Body of pancreas (tissue), 4 donors: Measurements from ENCODE around the gene CERS4. TPM values are rescaled to one million over a fixed set of nuclear protein-coding genes. Genes with fewer than 3 reads are reported as not detected.
"Not testable (repeated sequence)": the region's sequence is repeated elsewhere in the genome, so short reads cannot be mapped to it uniquely, and the experiment has no call there.

ENCODE experiments used
- ATAC-seq: fragments of 150-250 bp; one replicate; pipeline ENCODE4 v1.9.1; 2016
- DNase-seq, 4 donors: peaks; one replicate each; pipeline ENCODE4 v3.0.0-alpha.2; 2019
- H3K27ac ChIP-seq, 4 donors: fragments of 200-600 bp; sonication (generic); 1 replicate in 3 of 4; 2 replicates in 1 of 4; pipeline versions ENCODE4 v1.5.1 to v1.6.1; 2016 to 2019; ENCODE audit warnings: mild to moderate bottlenecking in 1 of 4, mixed read lengths in 1 of 4, moderate library complexity in 1 of 4
- H3K27me3 ChIP-seq, 2 donors: fragments of 200-600 bp; sonication (generic); one replicate each; pipeline ENCODE4 v1.6.0; 2016; ENCODE audit warnings: mild to moderate bottlenecking in 1 of 2
- H3K36me3 ChIP-seq, 2 donors: fragments of 200-600 bp; sonication (generic); replicated peaks in 1 of 2; 2 replicates each; pipeline ENCODE4 v1.5.1; 2016; ENCODE audit warnings: low read depth in 2 of 2; ENCODE audit not compliant: insufficient read depth in 1 of 2
- H3K4me1 ChIP-seq: fragments of 200-600 bp; sonication (generic); one replicate; pipeline ENCODE4 v1.6.0; 2016
- H3K4me3 ChIP-seq, 2 donors: fragments of 200-600 bp; sonication (generic); 1 replicate in 1 of 2; 2 replicates in 1 of 2; pipeline ENCODE4 v1.5.1; 2016 to 2019
- H3K9me3 ChIP-seq, 3 donors: fragments of 200-600 bp; sonication (generic); 1 replicate in 2 of 3; 2 replicates in 1 of 3; pipeline ENCODE4 v1.5.1; 2016
- CTCF ChIP-seq, 7 experiments: fragments of 450-650 bp in 4 of 7; fragments of 200-600 bp in 3 of 7; sonication (generic) in 3 of 7; IDR thresholded peaks; one replicate each; pipeline ENCODE4 v1.5.1; 2016 to 2019; ENCODE audit warnings: antibody characterized with exemption in 7 of 7
- POLR2A ChIP-seq, 3 donors: fragments of 450-650 bp; IDR thresholded peaks; one replicate each; pipeline ENCODE4 v1.6.1; 2016; ENCODE audit warnings: antibody characterized with exemption in 3 of 3, mild to moderate bottlenecking in 2 of 3
- WGBS, 2 donors: methylation state at CpG; one replicate each; pipeline ENCODE4 v1.1.5; 2017; 5-methylcytosine and 5-hydroxymethylcytosine counted together
- intact Hi-C: fragments of 100-400 bp; cut with DNase I; formaldehyde crosslinking; loops from one replicate; pipeline ENCODE4 v1.15.1; 2023
- total RNA-seq, 2 donors: library from RNA; depleted of rRNA; stranded (reverse); fragments of >200 nt; gene quantifications; one replicate each; pipeline ENCODE4 v1.1.0, GENCODE V29; 2016

Gene CERS4
- total RNA-seq, 2 donors from 2014 or later = 53.1 to 87.4 TPM

GRCh38 chr19:8192221-8192820 is 16.8 kb upstream of the CERS4 start:
- Histone ChIP-seq H3K36me3 (no peaks in the 10 kb centered on the region), H3K9me3 (no peaks in the 10 kb centered on the region), H3K27ac (no peak overlapping the region), H3K27me3 (no peaks in the 10 kb centered on the region), H3K4me1 (peaks cover 10% of the 10 kb centered on the region), H3K4me3 (no peak overlapping the region)
- TF ChIP-seq POLR2A (IDR thresholded peaks at IDR 0.05) = no peak
- intact Hi-C loops = no loop called here
- WGBS, 2 donors = 71 to 83% methylated on average over 7 of the region's 7 CpGs
- no peak for DNase-seq
- no peak for ATAC-seq

GRCh38 chr19:8194528-8195267 is 14.5 kb upstream of the CERS4 start:
- no peak for TF ChIP-seq POLR2A (IDR thresholded peaks at IDR 0.05)
- TF ChIP-seq CTCF (IDR thresholded peaks at IDR 0.05) = no peak
- H3K27me3 ChIP-seq = no peaks in the 10 kb centered on the region
- WGBS, 2 donors = 65 to 74% methylated on average over 10 to 11 of the region's 11 CpGs
- no peak overlapping the region for H3K4me3 ChIP-seq
- H3K27ac ChIP-seq = peak overlapping the region in 1 of 4 donors; percentile 61
- intact Hi-C loops = no loop called here
- ATAC-seq = no peak
- no peaks in the 10 kb centered on the region for H3K36me3 ChIP-seq
- H3K4me1 ChIP-seq = no peaks in the 10 kb centered on the region
- no peak for DNase-seq
- H3K9me3 ChIP-seq = no peaks in the 10 kb centered on the region

- DNase-seq = no peak
Measured at GRCh38 chr19:8196271-8196927, 12.8 kb upstream of the CERS4 start.

GRCh38 chr19:8203288-8204120 is 5.7 kb upstream of the CERS4 start:
- ATAC-seq, H3K9me3 ChIP-seq, H3K36me3 ChIP-seq, H3K4me3 ChIP-seq, DNase-seq, intact Hi-C loops, H3K27me3 ChIP-seq: not testable (repeated sequence)
- Histone ChIP-seq H3K4me1 (peaks cover 55% of the 10 kb centered on the region), H3K27ac (peak overlapping the region in 1 of 4 donors; percentile 18)
- WGBS, 2 donors = 54 to 63% methylated on average over 15 of the region's 15 CpGs

More at GRCh38 chr19:8196271-8196927, 12.8 kb upstream of the CERS4 start:
- Histone ChIP-seq H3K4me1 (no peaks in the 10 kb centered on the region), H3K27ac (no peak overlapping the region), H3K27me3 (no peaks in the 10 kb centered on the region), H3K9me3 (no peaks in the 10 kb centered on the region), H3K36me3 (no peaks in the 10 kb centered on the region), H3K4me3 (no peak overlapping the region)
- no peak for TF ChIP-seq POLR2A (IDR thresholded peaks at IDR 0.05)
- no peak for TF ChIP-seq CTCF (IDR thresholded peaks at IDR 0.05)
- intact Hi-C loops = no loop called here
- no peak for ATAC-seq
- 64 to 75% methylated on average over 10 of the region's 10 CpGs for WGBS, 2 donors

- H3K4me3 ChIP-seq = no peak overlapping the region
- H3K9me3 ChIP-seq = no peaks in the 10 kb centered on the region
- ATAC-seq (peak; percentile 65), DNase-seq (peak; percentile 90 to 97 (median 95))
- WGBS, 2 donors = 29 to 35% methylated on average over 5 of the region's 5 CpGs
- intact Hi-C loops = no loop called here
- peaks cover 59% of the 10 kb centered on the region for H3K4me1 ChIP-seq
- peak overlapping the region; percentile 77 to 90 (median 88) for H3K27ac ChIP-seq
- H3K27me3 ChIP-seq = no peaks in the 10 kb centered on the region
- TF ChIP-seq POLR2A (IDR thresholded peaks at IDR 0.05) (no peak), CTCF (IDR thresholded peaks at IDR 0.05) (no peak)
- H3K36me3 ChIP-seq = no peaks in the 10 kb centered on the region
Measured at GRCh38 chr19:8204961-8205360, 4.2 kb upstream of the CERS4 start.
